Dendritic cell treated with granulocyte-macrophage colony-stimulating factor and Interleukin-4, amounts not matched to agents 40 ng/mL and 50 ng/mL, for 4 days (primary cell): ENCODE results near the gene RAI14.
A peak's percentile ranks its signal among the peaks of the same experiment; 100 is the strongest.

Experiments
- H3K27ac Mint-ChIP-seq: one replicate; pipeline ENCODE4 v1.8.0; 2022; ENCODE audit warnings: mild to moderate bottlenecking, mixed read lengths
- H3K27me3 Mint-ChIP-seq: one replicate; pipeline ENCODE4 v1.8.0; 2022; ENCODE audit warnings: mild to moderate bottlenecking, mixed read lengths
- H3K36me3 Mint-ChIP-seq: one replicate; pipeline ENCODE4 v1.8.0; 2022; ENCODE audit warnings: low read depth, mixed read lengths
- H3K4me1 Mint-ChIP-seq: one replicate; pipeline ENCODE4 v1.8.0; 2022; ENCODE audit warnings: low read depth, mixed read lengths
- H3K4me3 Mint-ChIP-seq: one replicate; pipeline ENCODE4 v1.8.0; 2022; ENCODE audit warnings: mild to moderate bottlenecking, moderate library complexity, mixed read lengths
- H3K9me3 Mint-ChIP-seq: one replicate; pipeline ENCODE4 v1.8.0; 2022; ENCODE audit warnings: mixed read lengths
- intact Hi-C: fragments of 100-400 bp; cut with micrococcal nuclease; formaldehyde crosslinking; loops from one replicate; pipeline ENCODE4 v1.15.0; 2022

RAI14 gene

GRCh38 chr5:34656700-34657273 lies 659 bp downstream of the RAI14 start:
- H3K27ac Mint-ChIP-seq: no peak overlapping the region
- no peaks in the 10 kb centered on the region for H3K36me3 Mint-ChIP-seq
- H3K27me3 Mint-ChIP-seq: peaks cover 67% of the 10 kb centered on the region
- no peaks in the 10 kb centered on the region for H3K9me3 Mint-ChIP-seq
- H3K4me3 Mint-ChIP-seq: peak overlapping the region; percentile 68
- intact Hi-C loops: loop anchor here (10.0 kb wide), 1 partner anchor 238 kb away; no protein-coding TSS in a partner anchor
- peaks cover 20% of the 10 kb centered on the region for H3K4me1 Mint-ChIP-seq

GRCh38 chr5:34657274-34657921 lies 1.3 kb downstream of the RAI14 start:
- H3K4me3 Mint-ChIP-seq: peak overlapping the region; percentile 68
- H3K9me3 Mint-ChIP-seq: no peaks in the 10 kb centered on the region
- intact Hi-C loops: loop anchor here (10.0 kb wide), 1 partner anchor 237 kb away; no protein-coding TSS in a partner anchor
- H3K36me3 Mint-ChIP-seq: no peaks in the 10 kb centered on the region
- no peak overlapping the region for H3K27ac Mint-ChIP-seq
- H3K4me1 Mint-ChIP-seq: peaks cover 20% of the 10 kb centered on the region
- H3K27me3 Mint-ChIP-seq: peaks cover 65% of the 10 kb centered on the region

- intact Hi-C loops: loop anchor here (10.0 kb wide), 1 partner anchor 237 kb away; no protein-coding TSS in a partner anchor
- H3K27me3 Mint-ChIP-seq: peaks cover 62% of the 10 kb centered on the region
- H3K4me3 Mint-ChIP-seq: no peak overlapping the region
- H3K27ac Mint-ChIP-seq: no peak overlapping the region
- H3K9me3 Mint-ChIP-seq: no peaks in the 10 kb centered on the region
- H3K4me1 Mint-ChIP-seq: peaks cover 20% of the 10 kb centered on the region
- no peaks in the 10 kb centered on the region for H3K36me3 Mint-ChIP-seq
Observed at GRCh38 chr5:34657988-34658387, 1.9 kb downstream of the RAI14 start.

- Mint-ChIP-seq H3K27me3 (peaks cover 55% of the 10 kb centered on the region), H3K36me3 (no peaks in the 10 kb centered on the region), H3K4me1 (peaks cover 20% of the 10 kb centered on the region), H3K4me3 (no peak overlapping the region), H3K9me3 (no peaks in the 10 kb centered on the region), H3K27ac (no peak overlapping the region)
- intact Hi-C loops: loop anchor here (10.0 kb wide), 1 partner anchor 236 kb away; no protein-coding TSS in a partner anchor
Observed at GRCh38 chr5:34659168-34659567, 3.0 kb downstream of the RAI14 start.

GRCh38 chr5:34660444-34660843 lies 4.3 kb downstream of the RAI14 start:
- H3K36me3 Mint-ChIP-seq: no peaks in the 10 kb centered on the region
- peaks cover 15% of the 10 kb centered on the region for H3K4me1 Mint-ChIP-seq
- no peak overlapping the region for H3K27ac Mint-ChIP-seq
- H3K9me3 Mint-ChIP-seq: no peaks in the 10 kb centered on the region
- no peak overlapping the region for H3K4me3 Mint-ChIP-seq
- intact Hi-C loops: no loop called here
- H3K27me3 Mint-ChIP-seq: peaks cover 42% of the 10 kb centered on the region

- Mint-ChIP-seq H3K4me3 (no peak overlapping the region), H3K27ac (no peak overlapping the region), H3K27me3 (peaks cover 11% of the 10 kb centered on the region), H3K36me3 (no peaks in the 10 kb centered on the region), H3K4me1 (no peaks in the 10 kb centered on the region), H3K9me3 (no peaks in the 10 kb centered on the region)
- intact Hi-C loops: no loop called here
Observed at GRCh38 chr5:34663771-34664496, 7.8 kb downstream of the RAI14 start.

GRCh38 chr5:34666392-34667080 lies 10.4 kb downstream of the RAI14 start:
- no peaks in the 10 kb centered on the region for H3K27me3 Mint-ChIP-seq
- no peaks in the 10 kb centered on the region for H3K4me1 Mint-ChIP-seq
- H3K9me3 Mint-ChIP-seq: no peaks in the 10 kb centered on the region
- H3K27ac Mint-ChIP-seq: no peak overlapping the region
- no peak overlapping the region for H3K4me3 Mint-ChIP-seq
- intact Hi-C loops: no loop called here
- no peaks in the 10 kb centered on the region for H3K36me3 Mint-ChIP-seq

- Mint-ChIP-seq H3K27me3 (no peaks in the 10 kb centered on the region), H3K27ac (no peak overlapping the region), H3K36me3 (no peaks in the 10 kb centered on the region), H3K4me1 (no peaks in the 10 kb centered on the region), H3K4me3 (no peak overlapping the region), H3K9me3 (no peaks in the 10 kb centered on the region)
- intact Hi-C loops: no loop called here
Observed at GRCh38 chr5:34667705-34668104, 11.6 kb downstream of the RAI14 start.

GRCh38 chr5:34669931-34670516 lies 13.9 kb downstream of the RAI14 start:
- Mint-ChIP-seq H3K4me1 (no peaks in the 10 kb centered on the region), H3K9me3 (no peaks in the 10 kb centered on the region), H3K4me3 (no peak overlapping the region), H3K27ac (no peak overlapping the region), H3K36me3 (no peaks in the 10 kb centered on the region), H3K27me3 (no peaks in the 10 kb centered on the region)
- intact Hi-C loops: no loop called here

- no peaks in the 10 kb centered on the region for H3K4me1 Mint-ChIP-seq
- intact Hi-C loops: no loop called here
- no peaks in the 10 kb centered on the region for H3K27me3 Mint-ChIP-seq
- H3K9me3 Mint-ChIP-seq: no peaks in the 10 kb centered on the region
- H3K4me3 Mint-ChIP-seq: no peak overlapping the region
- no peaks in the 10 kb centered on the region for H3K36me3 Mint-ChIP-seq
- H3K27ac Mint-ChIP-seq: no peak overlapping the region
Observed at GRCh38 chr5:34672196-34672595, 16.1 kb downstream of the RAI14 start.

- no peak overlapping the region for H3K27ac Mint-ChIP-seq
Observed at GRCh38 chr5:34673463-34674125, 17.5 kb downstream of the RAI14 start.

GRCh38 chr5:34674187-34674586 lies 18.1 kb downstream of the RAI14 start:
- intact Hi-C loops: no loop called here
- H3K27ac Mint-ChIP-seq: no peak overlapping the region
- H3K4me1 Mint-ChIP-seq: no peaks in the 10 kb centered on the region
- no peak overlapping the region for H3K4me3 Mint-ChIP-seq
- H3K27me3 Mint-ChIP-seq: no peaks in the 10 kb centered on the region
- H3K36me3 Mint-ChIP-seq: no peaks in the 10 kb centered on the region
- no peaks in the 10 kb centered on the region for H3K9me3 Mint-ChIP-seq

More at GRCh38 chr5:34673463-34674125, 17.5 kb downstream of the RAI14 start:
- Mint-ChIP-seq H3K9me3 (no peaks in the 10 kb centered on the region), H3K36me3 (no peaks in the 10 kb centered on the region), H3K4me1 (no peaks in the 10 kb centered on the region), H3K4me3 (no peak overlapping the region), H3K27me3 (no peaks in the 10 kb centered on the region)
- intact Hi-C loops: no loop called here

- H3K27me3 Mint-ChIP-seq: no peaks in the 10 kb centered on the region
- no peak overlapping the region for H3K4me3 Mint-ChIP-seq
- no peaks in the 10 kb centered on the region for H3K36me3 Mint-ChIP-seq
- H3K27ac Mint-ChIP-seq: no peak overlapping the region
- no peaks in the 10 kb centered on the region for H3K4me1 Mint-ChIP-seq
- intact Hi-C loops: no loop called here
- H3K9me3 Mint-ChIP-seq: no peaks in the 10 kb centered on the region
Observed at GRCh38 chr5:34675857-34676256, 19.7 kb downstream of the RAI14 start.
